Activated CD8-positive, alpha-beta memory T cell treated with anti-CD3 and anti-CD28 coated beads, Interleukin-2, amount 50 U/mL, for 4 hours (primary cell): ENCODE data around the gene DES.
"Not testable (repeated sequence)": the region's sequence is repeated elsewhere in the genome, so short reads cannot be mapped to it uniquely, and the experiment has no call there.

ENCODE experiments used
- DNase-seq: peaks from one replicate; pipeline ENCODE4 v3.0.0-alpha.2; 2020

DES gene

GRCh38 chr2:219400562-219400961 lies 17.6 kb upstream of the DES start:
- DNase-seq, result no peak

- DNase-seq, result no peak
Observed at GRCh38 chr2:219401606-219402005, 16.6 kb upstream of the DES start.

GRCh38 chr2:219402665-219403515 lies 15.3 kb upstream of the DES start:
- peak; percentile 58 for DNase-seq

GRCh38 chr2:219403861-219404260 lies 14.3 kb upstream of the DES start:
- no peak for DNase-seq

- no peak for DNase-seq
Observed at GRCh38 chr2:219404291-219404910, 13.8 kb upstream of the DES start.

- DNase-seq, result no peak
Observed at GRCh38 chr2:219404954-219405353, 13.2 kb upstream of the DES start.

- DNase-seq, result no peak
Observed at GRCh38 chr2:219405451-219405850, 12.7 kb upstream of the DES start.

- no peak for DNase-seq
Observed at GRCh38 chr2:219405958-219406860, 12.0 kb upstream of the DES start.

- DNase-seq, result no peak
Observed at GRCh38 chr2:219406861-219407230, 11.3 kb upstream of the DES start.

- DNase-seq, result not testable (repeated sequence)
Observed at GRCh38 chr2:219407343-219407742, 10.8 kb upstream of the DES start.

GRCh38 chr2:219408204-219408603 lies 10.0 kb upstream of the DES start:
- no peak for DNase-seq

- no peak for DNase-seq
Observed at GRCh38 chr2:219408631-219409030, 9.5 kb upstream of the DES start.

GRCh38 chr2:219409619-219410018 lies 8.6 kb upstream of the DES start:
- DNase-seq, result no peak

GRCh38 chr2:219410390-219410789 lies 7.8 kb upstream of the DES start:
- no peak for DNase-seq

- DNase-seq, result no peak
Observed at GRCh38 chr2:219414857-219415256, 3.3 kb upstream of the DES start.

- no peak for DNase-seq
Observed at GRCh38 chr2:219415580-219416234, 2.5 kb upstream of the DES start.

GRCh38 chr2:219416235-219416602 lies 2.0 kb upstream of the DES start:
- no peak for DNase-seq

- DNase-seq, result no peak
Observed at GRCh38 chr2:219416938-219417337, 1.2 kb upstream of the DES start.

- no peak for DNase-seq
Observed at GRCh38 chr2:219417374-219417773, 803 bp upstream of the DES start.

GRCh38 chr2:219419012-219419324 lies 791 bp downstream of the DES start:
- no peak for DNase-seq

- DNase-seq, result no peak
Observed at GRCh38 chr2:219419331-219420197, 1.4 kb downstream of the DES start.

- DNase-seq, result no peak
Observed at GRCh38 chr2:219420687-219421086, 2.5 kb downstream of the DES start.
